Muscle layer of colon (tissue), 2 donors: Measurements from ENCODE around the gene GALNT7.
"Not testable (repeated sequence)": the region's sequence is repeated elsewhere in the genome, so short reads cannot be mapped to it uniquely, and the experiment has no call there.

Experiments
- H3K27ac ChIP-seq: one replicate; pipeline ENCODE4 v1.7.0; 2013; ENCODE audit warnings: low read depth, mild to moderate bottlenecking, low read length, moderate library complexity
- H3K27me3 ChIP-seq, 2 donors: one replicate each; pipeline ENCODE4 v1.7.0; 2013; ENCODE audit warnings: low read length in 2 of 2, mild to moderate bottlenecking in 2 of 2; ENCODE audit not compliant: insufficient read depth in 2 of 2, control insufficient read depth in 1 of 2
- H3K36me3 ChIP-seq: one replicate; pipeline ENCODE4 v1.7.0; 2013; ENCODE audit warnings: mild to moderate bottlenecking, low read length; ENCODE audit not compliant: insufficient read depth
- H3K4me1 ChIP-seq: one replicate; pipeline ENCODE4 v1.7.0; 2013; ENCODE audit warnings: mild to moderate bottlenecking, low read length; ENCODE audit not compliant: insufficient read depth
- H3K4me3 ChIP-seq, 2 donors: one replicate each; pipeline ENCODE4 v1.7.0; 2013; ENCODE audit warnings: low read length in 2 of 2, low read depth in 1 of 2, mild to moderate bottlenecking in 1 of 2, moderate library complexity in 1 of 2
- H3K9ac ChIP-seq: one replicate; pipeline ENCODE4 v1.7.0; 2013; ENCODE audit warnings: low read length
- H3K9me3 ChIP-seq: one replicate; pipeline ENCODE4 v1.7.0; 2013; ENCODE audit warnings: mild to moderate bottlenecking, low read length
- donor health status: abdominal sarcoma.
- donor health status: Adenocarcinoma of cecum.

GALNT7 gene

GRCh38 chr4:173168396-173169177 lies at the start of gene GALNT7:
Gene GALNT7, plus strand, starts transcription at chr4:173168811. Its CDS starts 25 bp downstream, at chr4:173168836.
- Histone ChIP-seq H3K27me3 (no peaks in the 10 kb centered on the region), H3K27ac (peak within 1 kb of the TSS; percentile 90), H3K9me3 (no peaks in the 10 kb centered on the region), H3K4me1 (peaks cover 16% of the 10 kb centered on the region), H3K36me3 (no peaks in the 10 kb centered on the region), H3K4me3 (peak within 1 kb of the TSS; percentile 79 to 85), H3K9ac (peak within 1 kb of the TSS; percentile 57)

GRCh38 chr4:173118819-173119218 lies 49.8 kb upstream of the GALNT7 start:
- H3K36me3 ChIP-seq, H3K9ac ChIP-seq, H3K4me1 ChIP-seq, H3K27me3 ChIP-seq, H3K9me3 ChIP-seq, H3K4me3 ChIP-seq, H3K27ac ChIP-seq: not testable (repeated sequence)

GRCh38 chr4:173119818-173120217 lies 48.8 kb upstream of the GALNT7 start:
- Histone ChIP-seq H3K9ac (no peak overlapping the region), H3K36me3 (no peaks in the 10 kb centered on the region), H3K4me1 (no peaks in the 10 kb centered on the region), H3K9me3 (no peaks in the 10 kb centered on the region), H3K27me3 (no peaks in the 10 kb centered on the region), H3K4me3 (no peak overlapping the region), H3K27ac (no peak overlapping the region)

- H3K36me3 ChIP-seq: no peaks in the 10 kb centered on the region
- no peaks in the 10 kb centered on the region for H3K9me3 ChIP-seq
- H3K27ac ChIP-seq: no peak overlapping the region
- no peaks in the 10 kb centered on the region for H3K27me3 ChIP-seq
- no peak overlapping the region for H3K4me3 ChIP-seq
- no peaks in the 10 kb centered on the region for H3K4me1 ChIP-seq
- H3K9ac ChIP-seq: no peak overlapping the region
Observed at GRCh38 chr4:173121076-173121561, 47.5 kb upstream of the GALNT7 start.

- H3K4me3 ChIP-seq: no peak overlapping the region
- H3K27me3 ChIP-seq: no peaks in the 10 kb centered on the region
- H3K36me3 ChIP-seq: no peaks in the 10 kb centered on the region
- no peak overlapping the region for H3K9ac ChIP-seq
- H3K9me3 ChIP-seq: no peaks in the 10 kb centered on the region
- no peaks in the 10 kb centered on the region for H3K4me1 ChIP-seq
- H3K27ac ChIP-seq: no peak overlapping the region
Observed at GRCh38 chr4:173124209-173124865, 44.3 kb upstream of the GALNT7 start.

GRCh38 chr4:173125216-173125812 lies 43.3 kb upstream of the GALNT7 start:
- Histone ChIP-seq H3K4me1 (no peaks in the 10 kb centered on the region), H3K9me3 (no peaks in the 10 kb centered on the region), H3K27ac (no peak overlapping the region), H3K36me3 (no peaks in the 10 kb centered on the region), H3K27me3 (no peaks in the 10 kb centered on the region), H3K4me3 (no peak overlapping the region), H3K9ac (no peak overlapping the region)

- Histone ChIP-seq H3K36me3 (no peaks in the 10 kb centered on the region), H3K27me3 (no peaks in the 10 kb centered on the region), H3K4me1 (no peaks in the 10 kb centered on the region), H3K9ac (no peak overlapping the region), H3K4me3 (no peak overlapping the region), H3K9me3 (no peaks in the 10 kb centered on the region), H3K27ac (no peak overlapping the region)
Observed at GRCh38 chr4:173128199-173128890, 40.3 kb upstream of the GALNT7 start.

GRCh38 chr4:173130687-173131086 lies 37.9 kb upstream of the GALNT7 start:
- Histone ChIP-seq H3K27me3 (no peaks in the 10 kb centered on the region), H3K9ac (no peak overlapping the region), H3K9me3 (no peaks in the 10 kb centered on the region), H3K4me1 (no peaks in the 10 kb centered on the region), H3K27ac (no peak overlapping the region), H3K36me3 (no peaks in the 10 kb centered on the region), H3K4me3 (no peak overlapping the region)

GRCh38 chr4:173134426-173134825 lies 34.2 kb upstream of the GALNT7 start:
- no peaks in the 10 kb centered on the region for H3K27me3 ChIP-seq
- H3K4me3 ChIP-seq: no peak overlapping the region

GRCh38 chr4:173135241-173135847 lies 33.3 kb upstream of the GALNT7 start:
- no peaks in the 10 kb centered on the region for H3K9me3 ChIP-seq

More at GRCh38 chr4:173134426-173134825, 34.2 kb upstream of the GALNT7 start:
- Histone ChIP-seq H3K36me3 (no peaks in the 10 kb centered on the region), H3K27ac (no peak overlapping the region), H3K4me1 (no peaks in the 10 kb centered on the region), H3K9me3 (no peaks in the 10 kb centered on the region), H3K9ac (no peak overlapping the region)

GRCh38 chr4:173138624-173139023 lies 30.0 kb upstream of the GALNT7 start:
- Histone ChIP-seq H3K27ac (no peak overlapping the region), H3K36me3 (no peaks in the 10 kb centered on the region), H3K27me3 (no peaks in the 10 kb centered on the region), H3K4me3 (no peak overlapping the region), H3K9me3 (no peaks in the 10 kb centered on the region), H3K4me1 (no peaks in the 10 kb centered on the region), H3K9ac (no peak overlapping the region)

More at GRCh38 chr4:173135241-173135847, 33.3 kb upstream of the GALNT7 start:
- H3K4me3 ChIP-seq: no peak overlapping the region
- no peak overlapping the region for H3K27ac ChIP-seq
- no peaks in the 10 kb centered on the region for H3K4me1 ChIP-seq
- H3K27me3 ChIP-seq: no peaks in the 10 kb centered on the region
- no peak overlapping the region for H3K9ac ChIP-seq
- no peaks in the 10 kb centered on the region for H3K36me3 ChIP-seq
